Right renal pelvis (tissue), 4 donors: ENCODE measurements around the gene EIF4G1. TPM values are rescaled to one million over a fixed set of nuclear protein-coding genes. Genes with fewer than 3 reads are reported as not detected.
A peak's percentile ranks its signal among the peaks of the same experiment; 100 is the strongest.
"Not testable (repeated sequence)": the region's sequence is repeated elsewhere in the genome, so short reads cannot be mapped to it uniquely, and the experiment has no call there.

Source experiments
- DNase-seq, 4 donors: peaks; one replicate each; pipeline ENCODE4 v3.0.0-alpha.2; 2013; ENCODE audit warnings: low read depth in 4 of 4, low spot score in 3 of 4, missing footprints in 1 of 4
- polyA plus RNA-seq, 4 donors: library from polyadenylated mRNA; unstranded; fragments of 120-200 nt; gene quantifications; one replicate each; pipeline ENCODE4 v1.2.1, GENCODE V29; 2013; ENCODE audit not compliant: insufficient read length in 4 of 4

The EIF4G1 gene
- polyA plus RNA-seq, 4 donors: 158 to 204 (median 173) TPM

DNA sequence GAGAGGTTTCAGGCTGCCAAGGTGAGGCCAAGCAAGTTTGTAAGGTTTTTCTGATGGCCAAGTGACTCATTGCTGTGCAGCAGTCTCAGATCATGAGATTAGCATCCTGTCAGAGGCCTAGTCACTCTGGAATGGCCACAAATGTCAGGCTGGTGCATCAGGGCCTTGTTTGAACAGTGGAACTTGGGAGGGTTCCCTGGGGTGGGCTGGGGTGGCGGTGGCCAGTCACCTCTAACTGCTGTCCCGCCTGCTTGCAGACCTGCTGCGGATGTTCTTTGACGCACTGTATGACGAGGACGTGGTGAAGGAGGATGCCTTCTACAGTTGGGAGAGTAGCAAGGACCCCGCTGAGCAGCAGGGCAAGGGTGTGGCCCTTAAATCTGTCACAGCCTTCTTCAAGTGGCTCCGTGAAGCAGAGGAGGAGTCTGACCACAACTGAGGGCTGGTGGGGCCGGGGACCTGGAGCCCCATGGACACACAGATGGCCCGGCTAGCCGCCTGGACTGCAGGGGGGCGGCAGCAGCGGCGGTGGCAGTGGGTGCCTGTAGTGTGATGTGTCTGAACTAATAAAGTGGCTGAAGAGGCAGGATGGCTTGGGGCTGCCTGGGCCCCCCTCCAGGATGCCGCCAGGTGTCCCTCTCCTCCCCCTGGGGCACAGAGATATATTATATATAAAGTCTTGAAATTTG lies 20.2 kb downstream of the EIF4G1 start:
- DNase-seq: no peak

DNA sequence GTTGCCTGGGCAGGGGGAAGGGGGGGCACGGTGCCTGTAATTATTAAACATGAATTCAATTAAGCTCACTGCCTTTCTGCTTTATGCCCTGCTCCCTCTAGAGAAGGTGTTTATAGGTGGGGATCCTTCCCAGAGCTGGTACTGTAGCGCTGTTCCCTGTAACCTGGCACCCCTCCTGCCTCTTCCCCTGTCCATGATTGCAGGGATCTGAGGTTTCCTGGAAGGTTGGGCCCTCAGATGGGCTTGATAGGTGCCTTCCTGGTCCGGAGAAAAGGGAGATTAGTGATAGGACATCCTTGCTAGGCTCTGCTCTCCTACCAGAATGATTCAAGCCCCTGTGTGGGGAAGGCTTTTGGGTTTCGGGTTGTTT lies 20.9 kb downstream of the EIF4G1 start:
- DNase-seq: no peak

DNA sequence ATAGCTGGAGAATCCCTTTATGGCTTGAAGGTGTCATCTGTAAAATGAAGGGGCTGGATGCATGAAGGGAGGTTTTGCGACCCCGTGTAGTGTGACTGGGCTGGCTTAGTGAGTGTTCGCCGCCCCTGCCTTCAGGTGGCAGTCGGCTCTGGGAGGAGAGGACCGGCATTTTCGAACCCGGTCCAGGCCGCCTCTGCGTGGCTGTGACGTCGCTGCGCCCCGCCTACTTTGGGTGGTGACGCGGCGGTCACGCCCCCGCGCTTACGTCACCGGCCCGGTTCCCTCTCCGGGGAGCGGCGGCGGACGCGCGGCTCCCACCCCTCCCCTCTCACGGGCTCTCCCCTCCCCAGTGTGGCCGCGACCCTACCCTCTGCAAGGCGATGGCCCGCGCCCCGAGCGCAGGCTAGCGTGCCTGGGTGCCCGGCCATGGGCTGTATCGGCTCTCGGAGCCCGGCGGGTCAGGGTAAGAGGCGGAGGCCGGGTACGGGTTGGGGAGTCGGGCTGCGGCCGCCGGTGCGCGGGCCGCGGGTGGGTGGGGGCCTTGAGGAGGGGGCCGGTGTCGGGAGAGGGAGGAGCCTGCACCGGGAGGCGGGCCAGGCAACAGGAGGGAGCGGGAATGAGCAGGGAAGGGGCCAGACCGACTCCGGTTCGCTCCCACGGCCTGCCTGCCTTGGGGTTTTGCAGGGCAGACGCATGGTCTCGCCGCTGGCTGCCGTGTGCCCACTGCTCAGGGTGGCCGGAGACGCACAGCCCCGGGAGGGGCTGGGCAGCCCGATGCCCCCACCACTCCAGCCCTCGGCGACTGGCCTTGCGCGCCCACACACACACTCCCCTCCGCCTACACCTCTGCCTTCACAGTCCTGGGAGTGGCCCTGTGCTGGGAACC lies 21.5 kb downstream of the EIF4G1 start:
- DNase-seq: peak in 1 of 4 donors; percentile 77

GRCh38 chr3:184336547-184337398 lies 22.4 kb downstream of the EIF4G1 start:
- DNase-seq: no peak

- no peak for DNase-seq
Measured at GRCh38 chr3:184337399-184337714, 23.0 kb downstream of the EIF4G1 start, which contains the start of gene FAM131A. Gene FAM131A, plus strand, starts transcription at chr3:184337600. Its CDS starts 31 bp downstream, at chr3:184337631.

DNA sequence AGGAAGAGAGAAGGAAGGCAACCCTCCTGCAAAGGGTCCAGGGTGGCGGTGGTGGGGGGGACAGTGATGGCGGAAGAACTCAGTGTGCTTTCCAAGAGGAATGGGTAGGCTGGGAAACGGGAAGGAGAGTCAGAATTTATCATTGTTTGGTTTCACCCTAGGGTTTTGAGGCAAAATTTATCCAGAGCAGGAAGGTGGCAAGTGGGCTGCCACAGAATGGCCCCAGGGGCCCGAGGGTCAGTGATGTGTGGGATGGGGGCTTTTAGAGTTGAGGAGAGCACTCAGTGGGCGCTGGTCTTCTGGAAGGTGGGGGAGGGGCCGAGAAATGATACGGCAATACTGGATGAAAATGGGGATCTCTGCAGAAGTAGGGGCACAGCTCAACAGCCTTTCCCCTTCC lies 23.6 kb downstream of the EIF4G1 start:
- no peak for DNase-seq

GRCh38 chr3:184338511-184338945 lies 24.1 kb downstream of the EIF4G1 start:
- DNase-seq: peak in 1 of 4 donors; percentile 76

- no peak for DNase-seq
Measured at GRCh38 chr3:184339001-184339400, 24.6 kb downstream of the EIF4G1 start.

GRCh38 chr3:184339451-184340135 lies 25.2 kb downstream of the EIF4G1 start:
- DNase-seq: not testable (repeated sequence)

GRCh38 chr3:184341925-184342324 lies 27.5 kb downstream of the EIF4G1 start:
- DNase-seq: no peak

DNA sequence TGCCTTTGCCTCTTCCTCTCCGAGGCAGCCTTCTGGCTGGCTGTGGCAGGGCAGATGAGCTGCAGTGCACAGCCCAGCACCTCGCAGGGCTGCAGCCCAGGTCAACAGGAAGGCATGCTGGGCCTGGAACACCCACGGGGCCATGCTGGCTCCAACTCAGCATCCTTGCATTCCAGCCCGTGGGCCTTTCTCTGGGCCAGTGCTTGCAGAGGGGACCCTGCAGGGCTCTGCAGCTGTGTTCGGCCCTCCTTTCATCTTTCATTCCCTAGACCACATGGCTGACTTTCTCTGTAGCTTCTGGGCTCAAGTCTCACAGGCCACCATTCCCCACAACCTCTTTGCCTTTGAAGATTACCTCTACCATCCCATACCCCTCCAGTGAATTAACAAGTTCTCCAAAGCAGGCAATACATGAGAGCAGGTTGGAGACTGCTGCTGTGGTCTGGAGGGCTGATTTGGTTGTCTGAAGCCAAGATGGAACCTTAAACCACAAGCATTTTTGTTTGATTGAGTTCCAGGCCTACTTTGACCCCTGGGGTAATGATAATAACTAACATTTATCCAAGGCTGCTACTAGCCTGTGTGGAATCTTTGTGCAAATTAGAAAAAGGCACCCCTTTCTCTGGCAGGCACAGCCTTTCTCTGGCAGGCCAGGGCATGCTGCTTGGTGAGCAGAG lies 28.9 kb downstream of the EIF4G1 start:
- no peak for DNase-seq

DNA sequence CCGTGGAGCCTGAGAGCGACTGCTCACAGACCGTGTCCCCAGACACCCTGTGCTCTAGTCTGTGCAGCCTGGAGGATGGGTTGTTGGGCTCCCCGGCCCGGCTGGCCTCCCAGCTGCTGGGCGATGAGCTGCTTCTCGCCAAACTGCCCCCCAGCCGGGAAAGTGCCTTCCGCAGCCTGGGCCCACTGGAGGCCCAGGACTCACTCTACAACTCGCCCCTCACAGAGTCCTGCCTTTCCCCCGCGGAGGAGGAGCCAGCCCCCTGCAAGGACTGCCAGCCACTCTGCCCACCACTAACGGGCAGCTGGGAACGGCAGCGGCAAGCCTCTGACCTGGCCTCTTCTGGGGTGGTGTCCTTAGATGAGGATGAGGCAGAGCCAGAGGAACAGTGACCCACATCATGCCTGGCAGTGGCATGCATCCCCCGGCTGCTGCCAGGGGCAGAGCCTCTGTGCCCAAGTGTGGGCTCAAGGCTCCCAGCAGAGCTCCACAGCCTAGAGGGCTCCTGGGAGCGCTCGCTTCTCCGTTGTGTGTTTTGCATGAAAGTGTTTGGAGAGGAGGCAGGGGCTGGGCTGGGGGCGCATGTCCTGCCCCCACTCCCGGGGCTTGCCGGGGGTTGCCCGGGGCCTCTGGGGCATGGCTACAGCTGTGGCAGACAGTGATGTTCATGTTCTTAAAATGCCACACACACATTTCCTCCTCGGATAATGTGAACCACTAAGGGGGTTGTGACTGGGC lies 30.3 kb downstream of the EIF4G1 start:
- DNase-seq: no peak

DNA sequence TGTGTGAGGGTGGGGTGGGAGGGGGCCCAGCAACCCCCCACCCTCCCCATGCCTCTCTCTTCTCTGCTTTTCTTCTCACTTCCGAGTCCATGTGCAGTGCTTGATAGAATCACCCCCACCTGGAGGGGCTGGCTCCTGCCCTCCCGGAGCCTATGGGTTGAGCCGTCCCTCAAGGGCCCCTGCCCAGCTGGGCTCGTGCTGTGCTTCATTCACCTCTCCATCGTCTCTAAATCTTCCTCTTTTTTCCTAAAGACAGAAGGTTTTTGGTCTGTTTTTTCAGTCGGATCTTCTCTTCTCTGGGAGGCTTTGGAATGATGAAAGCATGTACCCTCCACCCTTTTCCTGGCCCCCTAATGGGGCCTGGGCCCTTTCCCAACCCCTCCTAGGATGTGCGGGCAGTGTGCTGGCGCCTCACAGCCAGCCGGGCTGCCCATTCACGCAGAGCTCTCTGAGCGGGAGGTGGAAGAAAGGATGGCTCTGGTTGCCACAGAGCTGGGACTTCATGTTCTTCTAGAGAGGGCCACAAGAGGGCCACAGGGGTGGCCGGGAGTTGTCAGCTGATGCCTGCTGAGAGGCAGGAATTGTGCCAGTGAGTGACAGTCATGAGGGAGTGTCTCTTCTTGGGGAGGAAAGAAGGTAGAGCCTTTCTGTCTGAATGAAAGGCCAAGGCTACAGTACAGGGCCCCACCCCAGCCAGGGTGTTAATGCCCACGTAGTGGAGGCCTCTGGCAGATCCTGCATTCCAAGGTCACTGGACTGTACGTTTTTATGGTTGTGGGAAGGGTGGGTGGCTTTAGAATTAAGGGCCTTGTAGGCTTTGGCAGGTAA lies 31.1 kb downstream of the EIF4G1 start:
- no peak for DNase-seq

DNA sequence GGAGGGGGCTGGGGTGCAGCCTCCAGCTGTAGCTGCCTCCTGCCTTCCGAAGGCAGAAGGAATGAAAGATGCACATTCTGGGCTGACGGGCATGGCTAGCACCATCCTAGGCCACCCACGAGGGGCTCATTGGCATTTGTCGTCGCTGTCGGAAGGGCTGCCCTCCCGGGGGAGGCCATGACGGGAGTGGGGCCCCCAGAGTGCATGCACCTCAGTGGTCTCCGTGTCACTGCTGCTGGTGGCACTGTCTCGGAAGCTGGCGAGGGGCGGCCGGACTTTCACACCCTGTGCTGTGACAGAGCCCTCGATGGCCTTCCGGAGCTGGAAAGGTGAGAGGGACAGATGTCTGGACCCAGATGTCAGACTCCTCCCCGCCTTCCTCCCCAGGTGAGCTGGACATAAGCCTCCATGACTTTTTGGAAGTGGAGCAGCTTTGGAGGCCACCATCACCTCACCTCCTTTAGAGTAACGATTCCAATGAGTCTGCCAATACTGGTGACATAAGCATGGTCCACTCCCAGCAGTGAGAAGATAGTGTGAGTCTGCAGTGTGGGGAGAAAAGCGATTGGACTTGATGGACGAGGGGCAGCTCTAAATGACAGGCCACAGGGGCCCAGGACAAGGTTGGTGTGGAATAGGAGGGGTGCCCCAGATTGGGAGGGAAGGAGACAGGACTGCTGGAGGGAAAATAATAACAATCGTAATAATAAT lies 32.2 kb downstream of the EIF4G1 start:
- no peak for DNase-seq

DNA sequence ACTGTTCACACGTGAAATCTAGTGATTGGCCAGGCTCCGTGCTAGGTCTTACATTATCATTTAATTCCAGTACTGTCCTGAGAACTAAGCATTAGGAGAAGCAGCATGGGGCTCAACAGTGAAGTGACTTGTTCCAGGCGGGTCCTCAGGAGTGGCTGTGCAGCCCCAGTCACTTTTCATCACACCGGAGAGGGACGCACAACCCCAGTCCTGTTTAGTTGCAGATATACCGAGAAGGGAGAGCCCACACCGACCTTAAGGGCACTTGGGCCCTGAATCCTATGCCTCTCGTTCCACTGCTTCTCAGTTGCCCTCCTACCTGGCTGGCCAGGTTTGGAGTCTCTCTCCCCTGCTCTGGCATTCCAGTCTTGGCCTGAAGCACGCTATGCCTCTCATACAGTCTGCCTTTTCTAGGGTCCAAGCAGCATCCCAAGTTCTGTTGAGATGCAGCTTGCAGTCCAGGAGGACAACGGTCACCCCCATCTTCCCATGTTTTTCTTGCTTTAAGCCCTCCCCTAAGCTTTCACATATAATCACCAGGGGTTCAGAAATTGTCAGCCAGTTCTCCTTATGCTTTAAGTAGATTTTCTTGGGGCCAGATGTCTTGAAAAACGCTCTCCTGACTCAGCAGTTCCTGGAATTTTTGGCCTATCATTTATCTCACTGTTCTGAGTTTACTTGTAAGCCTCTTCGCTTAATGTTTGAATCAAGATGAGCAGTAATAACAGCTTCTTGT lies 33.1 kb downstream of the EIF4G1 start:
- DNase-seq: no peak

GRCh38 chr3:184348057-184348382 lies 33.6 kb downstream of the EIF4G1 start:
- no peak for DNase-seq
